NCI-H2171 (cell line): ENCODE data around the gene FALEC.
A peak's percentile ranks its signal among the peaks of the same experiment; 100 is the strongest.

ENCODE experiments used
- DNase-seq: peaks from one replicate; lab custom pipeline; 2025; lab: John Stamatoyannopoulos, UW

The FALEC gene

GRCh38 chr1:150511985-150512660 is 3.4 kb upstream of the FALEC start:
- DNase-seq, result no peak

- no peak for DNase-seq
Observed at GRCh38 chr1:150512846-150513245, 2.7 kb upstream of the FALEC start.

- DNase-seq, result peak; percentile 11
Observed at GRCh38 chr1:150513351-150513791, 2.2 kb upstream of the FALEC start.

- DNase-seq, result no peak
Observed at GRCh38 chr1:150514260-150514659, 1.3 kb upstream of the FALEC start.

GRCh38 chr1:150514913-150515327 is 632 bp upstream of the FALEC start:
- DNase-seq, result no peak

GRCh38 chr1:150516050-150516591 is 569 bp downstream of the FALEC start:
- DNase-seq, result peak; percentile 41

GRCh38 chr1:150516616-150517015 is 1.1 kb downstream of the FALEC start:
- DNase-seq, result no peak

- no peak for DNase-seq
Observed at GRCh38 chr1:150521196-150521968, 5.8 kb downstream of the FALEC start.

GRCh38 chr1:150525348-150525747 is 9.8 kb downstream of the FALEC start:
- DNase-seq, result no peak

- no peak for DNase-seq
Observed at GRCh38 chr1:150528196-150528595, 12.6 kb downstream of the FALEC start.

- no peak for DNase-seq
Observed at GRCh38 chr1:150529017-150529416, 13.5 kb downstream of the FALEC start.

- peak; percentile 62 for DNase-seq
Observed at GRCh38 chr1:150530491-150531159, 15.1 kb downstream of the FALEC start.

- no peak for DNase-seq
Observed at GRCh38 chr1:150532860-150533259, 17.3 kb downstream of the FALEC start.

GRCh38 chr1:150534002-150534401 is 18.4 kb downstream of the FALEC start:
- DNase-seq, result no peak

- DNase-seq, result no peak
Observed at GRCh38 chr1:150535511-150536287, 20.1 kb downstream of the FALEC start.

- no peak for DNase-seq
Observed at GRCh38 chr1:150536836-150537731, 21.5 kb downstream of the FALEC start.

- DNase-seq, result no peak
Observed at GRCh38 chr1:150537732-150538684, 22.5 kb downstream of the FALEC start.

- no peak for DNase-seq
Observed at GRCh38 chr1:150543500-150544143, 28.1 kb downstream of the FALEC start.

- no peak for DNase-seq
Observed at GRCh38 chr1:150544204-150544603, 28.7 kb downstream of the FALEC start.
